NCI-H510A treated with DMSO at 0.1 percent for 48 hours (cell line): ENCODE measurements around the gene KRTAP21-3.
"Not testable (repeated sequence)": the region's sequence is repeated elsewhere in the genome, so short reads cannot be mapped to it uniquely, and the experiment has no call there.

Source experiments
- DNase-seq: peaks from one replicate; lab custom pipeline; 2025; lab: John Stamatoyannopoulos, UW

KRTAP21-3 gene, protein sequence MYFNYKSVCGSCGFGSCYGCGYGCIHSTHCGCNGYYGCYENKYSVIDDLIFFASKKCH

DNA sequence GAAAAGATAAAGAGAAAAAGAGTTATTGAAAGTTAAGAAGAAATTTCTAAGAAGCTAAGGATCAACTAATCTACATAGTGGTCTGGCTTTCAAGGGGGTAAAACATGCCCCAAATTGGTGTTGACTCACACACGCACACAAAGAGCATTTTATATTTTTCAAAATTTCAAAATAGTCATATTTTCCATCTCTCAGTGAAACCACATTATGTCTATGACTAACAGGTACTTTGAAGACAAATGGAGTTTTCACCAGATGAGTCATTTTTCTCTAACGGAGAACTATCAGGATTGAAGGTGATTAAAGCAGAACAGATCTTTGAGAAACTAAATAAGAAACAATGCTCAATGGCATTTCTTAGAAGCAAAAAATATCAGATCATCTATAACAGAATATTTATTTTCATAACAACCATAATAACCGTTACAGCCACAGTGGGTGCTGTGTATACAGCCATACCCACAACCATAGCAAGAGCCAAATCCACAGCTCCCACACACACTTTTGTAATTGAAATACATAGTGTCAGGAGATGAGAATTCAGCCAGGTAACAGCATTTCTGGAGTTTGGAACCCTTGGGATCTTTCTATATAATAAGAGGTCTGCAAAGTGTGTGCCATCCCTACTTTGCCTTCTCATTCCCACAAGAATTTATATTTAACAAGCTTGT, at the start of gene KRTAP21-3:
Gene KRTAP21-3, minus strand, starts transcription at position 539 of the 671 bp plus-strand sequence. Its CDS starts 18 bp downstream, at position 521.
- DNase-seq: no peak

- DNase-seq: no peak
Measured at GRCh38 chr21:30760776-30761175, 42.2 kb upstream of the KRTAP21-3 start.

GRCh38 chr21:30758306-30758705, 39.7 kb upstream of the KRTAP21-3 start:
- no peak for DNase-seq

DNA sequence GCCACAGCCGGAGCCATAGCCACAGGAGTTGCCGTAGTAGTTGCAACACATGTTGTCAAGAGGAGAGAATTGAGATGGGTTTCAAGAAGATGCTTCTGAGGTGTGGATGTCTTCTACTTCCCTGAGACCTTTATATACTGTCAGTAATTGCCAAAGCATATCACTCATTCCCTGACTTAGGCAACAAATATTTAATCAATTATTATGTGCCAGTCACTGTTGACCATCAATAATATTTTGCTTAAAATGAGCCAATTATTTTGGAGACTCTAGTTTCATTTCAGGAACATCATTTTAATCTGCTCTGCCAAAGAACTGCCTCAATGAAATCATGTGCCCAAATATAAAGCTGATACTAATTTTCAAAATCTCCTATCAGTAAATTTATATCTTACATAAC, 36.8 kb upstream of the KRTAP21-3 start, which contains the start of gene KRTAP21-1:
Gene KRTAP21-1, minus strand, starts transcription at position 101 of the 400 bp plus-strand sequence. Its CDS starts 50 bp downstream, at position 51.
- DNase-seq: not testable (repeated sequence)

DNA sequence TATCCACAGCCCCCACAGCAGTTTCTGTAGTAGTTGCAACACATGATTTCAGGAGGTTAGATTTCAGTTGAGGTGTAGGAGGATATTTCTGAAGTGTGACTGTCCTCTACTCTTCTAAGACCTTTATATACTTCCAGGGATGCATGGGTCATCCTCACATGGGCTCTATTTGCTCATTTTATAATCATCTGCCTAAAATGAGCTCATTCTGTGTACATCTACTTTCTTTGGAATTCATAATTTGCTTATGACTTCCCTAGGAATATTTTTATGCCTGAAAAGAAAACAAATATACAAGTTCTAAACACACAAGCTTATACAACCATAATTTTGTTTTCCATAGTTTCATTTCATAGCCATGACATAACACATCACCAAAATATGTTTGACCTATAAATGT, 28.6 kb upstream of the KRTAP21-3 start, which contains the start of gene KRTAP21-2:
Gene KRTAP21-2, minus strand, starts transcription at position 101 of the 400 bp plus-strand sequence. Its CDS starts 57 bp downstream, at position 44.
- no peak for DNase-seq

DNA sequence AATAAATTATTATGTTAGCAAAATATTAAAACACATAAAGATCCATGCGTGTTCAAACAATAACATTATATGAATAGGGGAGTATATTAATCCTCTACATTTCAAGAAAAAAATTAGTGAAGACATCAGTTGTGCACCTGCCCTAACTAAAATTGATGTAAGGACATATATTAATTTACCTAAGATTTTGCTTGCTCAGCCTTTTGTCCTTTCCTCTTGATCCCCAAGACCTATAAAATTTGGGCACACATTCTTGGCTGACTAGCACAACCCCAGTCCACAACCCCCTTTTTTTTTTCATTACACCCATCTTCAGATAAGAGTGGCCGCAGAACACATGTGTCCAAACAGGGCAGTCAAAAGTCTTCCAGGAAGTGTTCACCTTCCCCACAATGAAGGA, 21.9 kb upstream of the KRTAP21-3 start:
- DNase-seq: no peak

DNA sequence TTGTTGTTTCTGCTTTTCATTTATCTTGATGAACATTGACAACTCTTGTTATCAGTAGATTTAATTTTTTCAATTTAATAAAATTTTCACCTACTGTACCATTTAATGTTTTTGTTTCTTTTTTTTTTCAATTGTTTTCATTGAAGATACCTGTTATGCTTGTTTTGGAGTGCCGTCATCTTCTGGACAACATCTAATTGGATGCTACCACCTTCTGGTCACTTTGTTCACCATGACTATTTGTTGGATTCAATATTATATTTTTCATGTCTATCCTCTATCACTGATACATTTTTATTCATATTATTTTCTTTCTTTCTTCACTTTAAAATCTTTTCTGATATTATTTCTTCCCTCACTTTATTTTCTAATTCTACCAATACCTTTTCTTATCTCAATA, 14.4 kb upstream of the KRTAP21-3 start:
- DNase-seq: no peak

DNA sequence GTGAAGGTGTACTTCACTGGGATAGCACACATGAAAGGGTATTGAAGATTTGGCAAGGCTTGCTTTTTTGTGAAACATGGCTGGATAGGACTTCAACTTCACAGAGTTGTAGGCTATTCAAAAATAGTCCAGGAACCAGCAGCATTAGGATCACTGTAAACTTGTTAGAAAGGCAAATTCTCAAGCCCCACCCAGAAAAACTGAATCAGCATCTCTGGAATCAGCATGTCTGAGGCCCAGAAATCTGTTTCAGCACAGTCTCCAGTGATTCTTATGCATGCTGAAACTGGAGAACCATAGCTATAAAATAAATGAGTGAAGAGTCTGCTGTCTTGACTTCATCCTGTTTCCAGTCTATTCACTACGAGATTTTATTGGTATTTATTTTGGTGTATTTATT, 8.1 kb upstream of the KRTAP21-3 start:
- no peak for DNase-seq

DNA sequence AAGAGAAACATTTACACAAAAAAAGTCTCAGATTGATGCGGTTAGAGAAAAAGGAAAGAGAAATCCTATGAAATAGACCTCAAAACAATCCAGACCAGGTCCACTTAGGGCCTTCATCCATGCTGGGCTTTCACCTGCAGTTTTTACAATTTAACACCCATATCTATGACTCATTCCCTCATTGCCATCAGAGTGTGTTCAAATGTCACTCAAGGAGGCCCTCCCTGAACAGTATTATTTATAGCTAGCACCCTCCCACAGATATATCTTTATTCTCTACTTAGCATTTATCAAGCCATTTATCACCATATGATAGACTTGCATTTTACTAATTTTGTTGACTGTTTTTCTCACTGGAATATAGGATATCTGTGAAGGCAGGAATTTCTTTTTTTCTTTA, 824 bp upstream of the KRTAP21-3 start:
- no peak for DNase-seq

DNA sequence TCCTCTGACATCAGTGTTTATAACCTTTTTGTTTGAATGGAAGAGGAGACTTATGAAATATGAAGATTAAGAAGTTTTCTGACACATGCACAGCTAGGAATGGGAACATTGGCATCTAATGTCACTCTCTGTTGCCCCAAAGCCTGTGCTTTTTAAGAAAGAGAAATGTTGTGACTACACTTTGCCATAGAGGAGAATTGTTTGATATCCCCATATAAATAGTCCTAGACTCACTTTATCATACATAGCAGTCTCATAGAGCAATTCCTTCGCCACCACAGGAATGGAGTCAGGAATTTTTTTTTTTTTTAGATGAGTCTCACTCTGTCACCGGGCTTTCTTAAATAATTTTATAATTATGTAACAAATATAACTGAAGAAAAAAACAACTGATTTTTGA, 1.5 kb downstream of the KRTAP21-3 start:
- no peak for DNase-seq

DNA sequence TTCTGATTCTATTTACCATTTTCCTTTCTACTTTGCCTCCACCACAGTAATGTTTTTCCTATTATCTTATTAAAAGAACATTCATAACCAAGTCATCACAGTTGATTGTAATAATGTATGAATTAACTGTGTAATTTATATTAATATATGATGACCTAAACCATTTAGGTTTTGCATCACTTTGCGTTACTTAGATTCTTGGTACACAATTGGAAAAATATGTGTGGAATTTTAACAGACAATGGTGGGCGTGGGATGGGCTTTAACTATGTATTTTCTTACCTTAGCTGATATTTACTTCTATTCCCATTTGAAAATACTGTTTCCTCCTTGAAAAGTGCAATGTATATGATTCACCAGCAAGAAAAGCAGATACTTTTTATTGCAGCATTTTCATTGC, 3.6 kb downstream of the KRTAP21-3 start:
- DNase-seq: no peak

- DNase-seq: no peak
Measured at GRCh38 chr21:30714456-30714855, 4.1 kb downstream of the KRTAP21-3 start.

- no peak for DNase-seq
Measured at GRCh38 chr21:30713766-30714165, 4.8 kb downstream of the KRTAP21-3 start.

- DNase-seq: no peak
Measured at GRCh38 chr21:30710499-30710898, 8.1 kb downstream of the KRTAP21-3 start.

DNA sequence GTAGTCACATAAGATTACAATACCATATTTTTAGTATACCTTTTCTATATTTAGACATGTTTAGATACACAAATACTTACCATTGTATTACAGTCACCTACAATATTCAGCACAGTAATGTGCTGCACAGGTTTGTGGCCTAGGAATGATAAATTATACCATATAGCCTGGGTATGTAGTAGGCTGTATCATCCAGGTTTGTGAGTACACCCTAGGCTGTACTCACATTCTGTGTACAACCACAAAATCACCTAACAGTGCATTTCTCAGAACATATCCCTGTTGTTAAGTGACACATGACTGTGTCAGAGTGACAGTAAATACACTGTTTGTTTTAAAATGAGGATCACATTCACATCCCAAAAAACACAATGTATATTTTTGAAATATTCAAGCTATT, 11.2 kb downstream of the KRTAP21-3 start:
- DNase-seq: no peak

DNA sequence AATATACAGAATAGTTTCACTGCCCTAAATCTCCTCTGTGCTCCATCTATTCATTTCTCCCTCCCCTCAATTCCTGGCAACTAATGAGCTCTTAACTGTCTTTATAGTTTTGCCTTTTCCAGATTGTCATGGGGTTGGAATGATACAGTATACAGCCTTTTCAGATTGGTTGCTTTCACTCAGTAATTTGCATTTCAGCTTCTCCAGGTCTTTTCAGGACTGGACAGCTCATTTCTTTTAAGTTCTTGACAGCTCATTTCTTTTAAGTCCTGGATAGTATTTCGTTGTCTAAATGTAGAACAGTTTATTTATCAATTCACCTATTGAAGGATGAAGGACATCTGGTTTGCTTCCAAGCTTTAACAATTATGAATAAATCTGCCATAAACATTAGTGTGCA, 22.6 kb downstream of the KRTAP21-3 start:
- DNase-seq: no peak

- no peak for DNase-seq
Measured at GRCh38 chr21:30689822-30690221, 28.8 kb downstream of the KRTAP21-3 start.

GRCh38 chr21:30684506-30684905, 34.1 kb downstream of the KRTAP21-3 start:
- no peak for DNase-seq

DNA sequence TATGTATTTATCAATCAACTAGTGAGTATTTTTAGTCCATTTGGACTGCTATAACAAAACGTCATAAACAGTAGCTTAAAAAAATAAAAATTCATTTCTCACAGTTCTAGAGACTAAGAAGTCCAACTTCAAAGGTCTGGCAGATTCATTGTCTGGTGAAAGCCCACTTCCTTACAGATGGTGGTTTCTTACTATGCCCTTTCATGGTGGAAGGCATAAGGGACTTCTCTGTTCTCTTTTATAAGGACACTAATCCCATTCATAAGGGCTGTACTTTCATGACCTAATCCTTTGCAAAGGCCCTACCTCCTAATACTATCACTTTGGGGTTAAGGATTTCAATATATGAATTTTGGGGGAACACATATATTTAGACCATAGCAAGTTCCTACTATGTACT, 38.0 kb downstream of the KRTAP21-3 start:
- no peak for DNase-seq

GRCh38 chr21:30676737-30677136, 41.8 kb downstream of the KRTAP21-3 start:
- DNase-seq: no peak

DNA sequence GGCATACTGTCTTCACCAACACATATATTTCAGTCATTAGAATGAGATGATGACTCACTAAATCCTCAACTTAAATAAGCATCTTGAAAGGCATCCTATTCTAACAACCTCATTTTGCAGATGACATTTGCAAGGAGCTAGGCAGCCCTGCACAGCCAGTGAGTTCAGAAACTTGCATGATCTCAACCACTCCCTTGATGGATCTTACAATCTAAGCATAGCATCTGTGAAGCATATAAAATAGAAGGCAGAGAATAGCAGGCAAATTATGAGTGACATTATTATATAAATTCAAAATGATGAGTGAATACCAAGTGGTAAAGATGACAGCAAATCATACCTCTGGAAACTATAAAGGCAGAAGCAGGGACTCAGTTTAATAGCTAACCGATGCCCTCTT, 44.3 kb downstream of the KRTAP21-3 start:
- no peak for DNase-seq

- no peak for DNase-seq
Measured at GRCh38 chr21:30672985-30673650, 45.5 kb downstream of the KRTAP21-3 start.

- DNase-seq: no peak
Measured at GRCh38 chr21:30668776-30669175, 49.8 kb downstream of the KRTAP21-3 start.
